GM19240 (cell line): ENCODE data around the gene PDE8A.
A peak's percentile ranks its signal among the peaks of the same experiment; 100 is the strongest.
"Not testable (repeated sequence)": the region's sequence is repeated elsewhere in the genome, so short reads cannot be mapped to it uniquely, and the experiment has no call there.

Experiments
- DNase-seq: peaks from one replicate; pipeline ENCODE4 v3.0.0; 2011; ENCODE audit warnings: low spot score; ENCODE audit not compliant: insufficient read length

Gene PDE8A

DNA sequence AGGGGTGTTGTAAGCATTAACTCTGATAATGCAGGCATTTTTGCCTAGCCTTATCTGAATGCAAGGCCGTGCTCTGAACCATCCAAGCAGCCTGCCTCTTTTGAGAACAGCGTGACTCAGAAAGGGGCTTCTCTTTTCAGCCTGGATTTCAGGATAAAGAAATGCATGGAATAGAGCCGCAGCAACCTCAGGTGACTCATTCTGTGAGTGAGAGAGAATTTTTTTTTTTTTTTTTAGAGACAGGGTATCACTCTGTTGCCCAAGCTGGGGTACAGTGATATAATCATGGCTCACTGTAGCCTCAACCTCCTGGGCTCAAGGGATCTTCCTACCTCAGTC is 20.6 kb upstream of the PDE8A start:
- no peak for DNase-seq

DNA sequence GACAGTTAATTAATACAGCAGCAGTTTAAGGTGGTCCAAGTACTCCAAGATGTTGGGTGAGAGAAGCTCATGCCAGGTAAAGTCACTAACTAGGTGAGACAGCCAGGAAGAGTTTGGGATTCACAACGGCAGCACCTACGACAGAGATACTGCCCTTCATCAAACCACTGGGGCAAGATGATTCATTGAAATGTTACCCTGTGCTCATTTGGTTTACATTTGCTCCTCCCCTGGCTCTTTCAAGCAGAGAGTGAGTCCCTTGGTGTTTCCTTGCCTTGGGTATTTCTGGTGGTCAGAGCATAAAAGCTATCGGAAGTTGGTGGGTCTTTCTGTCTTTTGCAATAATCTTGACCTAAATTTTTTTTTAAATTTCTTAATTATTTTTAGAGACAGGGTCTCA is 19.9 kb upstream of the PDE8A start:
- no peak for DNase-seq

DNA sequence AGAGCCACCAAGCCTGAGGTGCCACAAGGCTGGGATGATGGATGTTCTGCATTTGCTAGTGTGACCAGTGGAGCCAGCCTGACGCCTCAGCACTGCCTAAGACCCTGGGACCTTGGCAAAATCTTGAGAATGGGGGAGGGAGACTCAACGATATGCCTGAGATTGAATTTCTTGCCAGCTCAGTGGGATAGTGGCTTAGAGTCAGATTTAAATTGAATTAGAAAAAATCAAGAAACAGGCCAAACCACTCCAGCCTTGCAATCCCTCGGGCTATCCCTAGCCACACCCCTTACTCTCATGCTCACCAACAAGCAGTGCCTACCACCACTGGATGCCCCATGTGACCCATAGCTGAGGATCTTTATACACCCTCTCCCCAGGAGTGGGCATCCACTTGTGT is 18.7 kb upstream of the PDE8A start:
- DNase-seq: no peak

DNA sequence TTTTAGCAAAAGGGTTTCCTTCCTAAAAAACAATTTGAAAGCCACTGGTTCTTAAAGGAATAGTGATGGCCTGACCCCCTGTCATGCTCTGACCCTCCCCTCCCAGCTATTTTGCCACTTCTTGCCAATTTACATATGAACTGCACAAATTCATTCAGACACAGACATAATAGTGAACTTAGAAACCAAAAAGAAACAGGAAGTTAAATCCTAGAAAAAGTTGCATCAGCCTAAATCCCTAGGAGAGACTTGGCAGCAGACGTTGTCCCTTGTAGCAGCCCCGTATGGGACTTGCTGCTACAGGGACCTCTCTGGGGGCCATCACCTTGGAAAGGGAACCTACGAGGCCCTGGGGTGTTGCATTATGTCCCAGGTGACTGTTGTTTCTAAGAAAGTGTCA is 14.3 kb upstream of the PDE8A start:
- no peak for DNase-seq

DNA sequence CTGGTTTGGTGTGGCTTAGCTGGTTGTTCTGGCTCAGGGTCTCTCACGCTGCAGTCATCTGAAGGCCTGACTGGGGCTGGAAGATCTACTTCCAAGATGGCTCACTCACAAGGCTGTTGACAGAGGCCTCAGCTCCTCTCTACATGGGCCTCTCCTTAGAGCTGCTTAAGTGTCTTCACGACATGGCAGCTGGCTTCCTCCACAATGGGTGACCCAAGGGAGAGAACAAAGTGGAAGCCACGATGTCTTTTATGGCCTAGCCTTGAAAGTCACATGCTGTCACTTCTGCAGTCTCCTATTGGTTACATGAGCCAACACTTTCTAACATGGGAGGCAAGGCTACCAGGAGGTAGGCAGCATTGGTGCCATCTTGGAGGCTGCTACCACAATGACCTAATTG is 13.4 kb upstream of the PDE8A start:
- no peak for DNase-seq

DNA sequence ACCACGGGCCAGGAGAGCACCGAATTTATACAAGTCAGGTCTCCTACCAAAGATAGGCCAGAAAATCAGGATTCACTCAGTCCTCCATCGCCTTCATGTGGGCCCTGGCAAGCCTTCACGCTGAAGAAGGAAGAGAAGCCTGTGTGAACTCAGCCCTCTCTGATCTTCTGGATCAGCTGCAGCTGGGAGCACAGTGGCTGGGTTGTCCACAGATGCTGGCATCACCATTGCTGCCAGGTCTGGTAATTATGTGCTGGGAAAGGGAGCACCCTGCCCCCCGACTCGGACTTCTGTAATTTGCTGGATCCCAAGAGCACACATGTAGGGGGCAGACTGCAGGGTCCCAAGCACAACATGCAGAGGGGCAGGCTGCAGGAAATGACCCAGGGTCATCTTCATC is 12.4 kb upstream of the PDE8A start:
- no peak for DNase-seq

DNA sequence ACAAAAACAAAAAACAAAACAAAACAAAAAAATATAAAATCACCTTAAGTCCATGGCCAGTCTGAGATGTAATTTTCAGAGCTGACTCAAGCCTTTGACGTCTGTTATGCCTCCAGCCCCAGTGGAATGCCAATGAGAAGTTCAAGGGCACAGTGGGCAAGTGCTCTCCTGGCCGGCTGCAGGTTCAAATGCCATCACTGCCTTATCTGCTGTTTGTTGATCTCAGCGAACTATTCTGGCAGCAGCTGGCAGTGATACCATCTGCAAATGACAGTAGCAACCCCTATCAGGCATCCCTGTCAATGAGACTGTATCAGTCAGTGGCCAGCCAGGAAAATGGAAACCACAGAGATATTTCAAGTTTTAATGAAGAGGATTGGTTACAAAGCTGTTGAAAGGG is 10.8 kb upstream of the PDE8A start:
- DNase-seq: no peak

DNA sequence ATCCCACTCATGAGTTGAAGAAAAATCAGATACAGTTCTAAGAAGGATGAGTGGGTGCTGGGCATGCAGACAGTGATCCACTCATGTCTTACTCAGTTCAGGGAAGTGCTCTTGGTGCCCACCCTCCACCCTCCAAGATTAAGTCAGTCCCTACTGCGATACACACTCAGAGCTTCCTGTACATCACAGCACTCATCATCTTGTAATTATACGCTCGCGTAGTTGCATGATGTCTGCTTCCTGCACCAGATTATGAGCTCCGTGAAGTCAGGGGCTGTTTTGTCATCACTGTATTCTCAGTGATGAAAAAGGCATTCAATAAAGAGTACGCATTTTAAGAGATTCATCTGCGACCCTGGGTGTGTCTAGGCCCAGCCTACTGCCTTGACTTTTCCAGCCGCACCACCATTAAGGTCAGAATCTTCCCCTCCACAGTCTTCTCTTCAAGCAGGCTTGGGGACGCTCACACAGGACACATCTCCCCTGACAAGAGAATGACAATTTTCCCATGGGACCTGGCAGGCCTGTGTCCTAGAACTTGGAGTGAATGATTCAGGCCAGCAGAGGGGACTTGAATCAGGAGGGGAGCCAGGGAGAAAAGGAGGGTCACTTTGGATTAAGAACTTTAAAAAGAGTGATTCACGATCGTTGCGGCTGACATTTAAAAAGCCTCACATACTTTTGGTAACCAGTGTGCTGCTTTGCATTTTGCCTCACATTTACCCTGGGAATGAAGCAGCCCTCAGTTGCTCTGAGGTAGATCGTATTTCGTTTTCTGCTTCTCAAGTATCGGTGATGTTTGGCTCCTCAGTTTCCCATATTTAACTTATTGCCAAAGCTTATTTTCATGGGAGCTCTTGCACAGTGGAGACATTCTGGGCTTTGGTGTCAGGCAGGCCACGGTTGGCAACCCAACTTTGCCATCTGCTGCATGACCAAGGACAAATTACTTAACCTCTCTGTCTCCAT is 7.9 kb upstream of the PDE8A start:
- DNase-seq: no peak

DNA sequence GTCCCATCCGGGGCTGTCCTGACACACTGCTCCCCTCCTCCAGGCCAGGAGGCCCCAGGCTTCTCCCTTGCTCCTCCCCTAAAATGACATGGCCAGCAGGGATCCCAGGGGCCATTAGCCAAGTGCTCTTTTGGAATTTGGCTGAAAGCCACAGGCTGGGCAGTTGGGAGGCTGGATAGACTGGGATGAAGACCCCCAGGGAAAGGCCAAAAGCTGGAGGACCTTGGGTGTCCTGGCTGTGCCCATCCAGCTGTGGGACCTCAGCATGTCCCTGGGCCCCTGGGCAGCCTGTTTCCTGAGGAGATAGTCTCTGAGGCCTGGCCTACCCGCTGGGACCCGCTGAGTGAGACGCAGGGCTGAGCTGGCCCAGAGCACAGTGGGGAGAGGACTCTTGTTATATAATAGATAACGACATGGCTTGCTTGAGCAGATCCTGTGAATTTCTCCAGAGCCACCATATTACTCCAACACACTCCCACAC is 5.7 kb upstream of the PDE8A start:
- no peak for DNase-seq

DNA sequence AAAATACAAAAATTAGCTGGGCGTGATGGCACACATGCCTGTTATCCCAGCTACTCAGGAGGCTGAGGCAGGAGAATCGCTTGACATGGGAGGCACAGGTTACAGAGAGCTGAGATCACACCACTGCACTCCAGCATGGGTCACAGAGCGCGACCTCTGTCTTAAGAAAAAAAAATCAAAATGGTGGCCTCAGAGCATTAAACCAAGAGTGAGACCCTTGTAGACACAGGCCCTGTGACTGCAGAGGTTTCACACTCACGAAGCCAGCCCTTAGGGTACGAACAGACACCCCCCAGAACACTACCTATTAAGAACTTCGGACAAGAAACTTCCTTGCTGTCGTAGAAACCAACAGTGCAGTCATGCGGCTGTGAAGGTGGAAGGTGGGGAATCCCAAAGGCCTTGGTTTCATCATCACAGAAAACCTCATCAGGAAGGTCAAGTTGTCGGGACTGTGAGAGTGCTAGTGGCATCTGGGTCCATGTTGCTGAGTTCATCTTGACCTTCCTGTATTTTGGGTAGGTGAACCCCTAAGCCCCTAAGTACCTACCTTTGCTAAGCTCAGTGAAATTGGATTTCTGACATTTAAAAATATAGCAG is 4.8 kb upstream of the PDE8A start:
- DNase-seq: no peak

DNA sequence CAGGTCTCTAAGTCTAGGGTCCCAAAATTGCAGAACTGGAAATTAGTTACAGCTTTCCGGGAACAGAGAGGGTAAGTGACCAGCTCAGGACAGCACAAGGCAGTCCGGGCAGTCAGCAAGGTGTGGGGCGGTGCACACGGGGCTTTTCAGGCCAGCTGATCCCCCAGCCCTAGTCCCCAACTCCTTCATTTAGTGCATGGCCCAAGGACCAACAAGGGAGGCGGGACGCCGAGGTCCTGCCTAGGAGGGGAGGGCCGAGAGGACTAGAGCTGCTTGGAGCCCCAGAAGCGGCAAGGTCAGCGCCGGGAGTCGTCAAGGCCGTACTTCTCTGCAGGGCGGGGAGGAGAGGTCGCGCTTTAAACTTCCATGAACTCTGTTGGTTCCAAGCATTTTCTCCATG is 2.0 kb upstream of the PDE8A start:
- DNase-seq: no peak

DNA sequence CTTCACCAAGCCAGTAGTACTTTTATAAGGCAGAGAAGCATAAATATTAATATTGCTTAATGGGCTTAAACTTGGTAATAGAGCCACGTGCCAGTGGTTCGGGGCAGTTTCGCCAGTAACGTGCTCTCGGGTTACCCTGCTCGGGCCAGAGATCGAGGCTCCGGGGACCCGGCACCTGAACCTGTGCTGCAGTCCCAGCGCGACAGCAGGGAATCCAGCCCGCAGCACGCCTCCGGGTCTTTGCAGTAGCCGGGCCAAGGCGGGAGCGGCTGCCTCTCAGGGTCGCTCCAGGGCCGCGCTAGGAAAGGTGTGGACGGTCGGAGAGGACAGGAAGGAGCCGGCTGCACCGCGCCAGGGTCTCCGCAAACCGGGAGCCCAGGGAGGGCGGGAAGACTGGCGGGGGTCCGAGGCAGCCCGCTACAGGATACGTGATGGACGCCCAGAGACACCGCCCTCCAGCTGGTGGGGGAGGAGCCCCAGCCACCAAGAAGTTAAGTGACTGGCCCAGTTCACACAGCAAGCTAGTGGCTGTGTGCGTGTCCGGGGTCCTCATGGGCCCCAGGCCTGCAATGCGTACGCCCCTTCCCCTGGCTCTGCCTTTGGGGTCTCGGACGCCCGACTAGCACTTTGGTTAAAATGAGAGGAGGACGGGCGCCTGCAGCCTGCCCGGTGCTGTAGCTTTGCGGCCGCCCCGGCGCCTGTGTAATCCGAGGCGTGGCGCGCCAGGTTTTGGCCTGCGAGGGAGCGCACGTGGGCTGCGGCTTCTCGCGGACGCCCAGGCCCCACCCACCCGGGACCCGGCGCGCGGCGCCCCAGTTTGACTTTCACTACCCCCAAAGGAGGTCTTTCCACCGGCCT is 1.2 kb upstream of the PDE8A start:
- DNase-seq: peak; percentile 69

DNA sequence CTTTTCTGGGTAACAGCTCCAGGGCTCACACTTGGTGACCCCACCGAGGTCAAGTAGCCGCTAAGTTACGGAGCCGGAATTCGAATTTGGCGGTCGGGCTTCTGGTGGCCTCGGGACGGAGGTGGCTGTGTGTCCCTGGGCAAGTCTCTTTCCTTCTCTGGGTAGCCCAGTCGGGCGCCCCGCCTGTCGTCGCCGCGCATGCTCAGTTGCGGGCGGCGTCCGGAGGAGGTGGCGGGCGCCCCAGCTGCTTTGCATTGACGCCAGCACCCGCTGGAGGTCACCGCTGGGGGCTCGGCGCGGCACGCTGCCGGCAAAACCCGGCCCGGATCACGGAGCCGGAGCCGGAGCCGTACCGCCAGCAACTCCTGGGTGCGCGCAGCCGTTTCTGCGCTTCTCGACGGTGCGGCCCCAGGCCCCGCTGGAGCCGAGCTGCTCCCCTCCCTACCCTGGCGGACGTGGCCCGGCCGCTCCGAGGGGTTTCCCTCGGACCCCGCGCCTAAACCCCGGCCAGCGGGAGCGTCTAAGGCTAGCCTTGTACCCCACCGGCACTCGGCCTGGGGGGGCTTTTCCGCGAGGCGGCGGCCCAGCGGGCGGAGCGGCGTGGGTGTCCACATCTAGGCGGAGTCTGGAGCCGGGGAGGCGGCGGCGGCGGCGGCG is 474 bp upstream of the PDE8A start:
- DNase-seq: peak; percentile 90

DNA sequence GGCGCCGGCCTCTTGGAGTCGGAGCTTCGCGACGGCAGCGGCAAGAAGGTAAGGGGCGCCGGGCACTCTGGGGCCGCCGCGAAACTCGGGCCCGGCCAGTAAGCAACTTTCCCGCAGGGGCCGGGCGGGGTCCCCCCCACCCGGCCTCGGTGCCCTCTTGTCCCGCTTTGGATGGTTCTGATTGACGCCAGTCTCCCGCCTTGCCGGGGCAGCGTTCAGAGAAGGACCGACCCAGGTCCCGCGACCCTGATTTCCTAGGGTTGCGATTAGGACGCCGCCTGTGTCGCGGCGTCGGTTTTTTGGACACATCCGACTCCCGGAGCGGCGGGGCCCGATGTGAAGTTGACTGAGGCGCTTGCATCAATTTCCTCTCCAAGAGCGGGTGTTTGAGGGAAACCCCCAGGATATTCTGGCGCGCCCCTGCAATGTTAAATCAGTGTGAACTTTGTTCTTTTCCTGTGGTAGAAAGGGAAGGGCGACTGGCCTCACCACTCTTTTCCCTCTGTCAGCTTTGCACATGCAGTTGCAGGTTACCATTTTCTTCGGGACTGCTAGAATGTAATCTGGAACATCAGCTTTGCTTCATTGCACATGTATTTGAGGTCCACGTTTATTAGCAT is 755 bp downstream of the PDE8A start:
- DNase-seq: no peak

DNA sequence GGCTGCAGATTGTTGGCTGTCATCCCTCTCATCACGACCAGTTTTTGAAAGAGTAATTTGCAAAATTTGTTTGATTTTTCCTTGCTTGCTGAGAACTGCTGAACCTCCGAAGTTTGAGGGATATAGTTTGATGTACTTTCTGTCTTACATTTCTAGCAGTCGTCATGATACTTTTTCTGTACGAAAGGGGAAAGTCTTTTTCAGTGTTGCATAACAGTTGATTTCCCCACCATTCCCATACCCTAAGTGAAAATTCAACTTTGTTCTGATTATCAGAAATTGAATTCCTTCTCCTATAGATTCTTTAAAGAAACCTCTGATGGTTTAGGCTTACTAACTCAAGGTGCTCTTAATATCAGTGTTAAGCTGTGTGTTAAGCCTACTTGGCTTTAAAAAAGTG is 1.6 kb downstream of the PDE8A start:
- no peak for DNase-seq

DNA sequence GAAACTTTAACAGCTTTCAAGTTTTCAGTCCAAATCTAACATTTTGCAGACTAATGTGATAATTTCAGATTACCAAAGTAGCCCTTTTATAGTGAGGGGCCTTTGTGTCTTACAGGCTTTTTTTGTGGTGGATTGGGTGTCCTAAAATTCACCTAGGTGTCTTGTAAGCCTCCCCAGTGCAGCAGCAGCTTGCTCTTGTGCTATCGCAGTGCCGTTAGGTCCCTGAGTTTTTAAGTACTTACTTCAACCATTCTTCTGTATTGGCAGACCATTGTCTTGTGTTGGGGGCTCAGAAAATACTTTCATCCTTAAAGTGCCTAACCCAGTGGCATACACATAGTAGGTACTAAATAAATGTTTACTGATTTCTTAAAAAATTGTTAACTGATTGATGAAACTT is 2.1 kb downstream of the PDE8A start:
- no peak for DNase-seq

DNA sequence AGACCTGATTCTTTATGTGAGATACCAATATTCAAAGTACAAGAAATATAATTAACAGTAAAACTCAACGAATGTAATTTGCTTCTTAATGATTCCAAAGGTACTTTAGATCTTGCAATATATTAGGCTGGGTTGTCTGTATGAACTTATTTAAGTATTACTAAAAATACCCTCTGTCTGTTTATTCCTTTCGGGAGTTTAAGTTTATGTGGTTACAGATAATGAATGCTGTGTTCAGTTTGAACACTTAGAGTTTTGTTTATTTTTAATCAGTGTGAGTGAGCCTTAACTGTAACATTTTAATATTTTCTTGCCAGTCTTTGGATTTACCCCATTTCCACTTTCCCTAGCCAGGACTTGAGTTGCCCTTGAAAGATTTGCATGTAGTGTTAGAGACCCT is 3.5 kb downstream of the PDE8A start:
- no peak for DNase-seq

DNA sequence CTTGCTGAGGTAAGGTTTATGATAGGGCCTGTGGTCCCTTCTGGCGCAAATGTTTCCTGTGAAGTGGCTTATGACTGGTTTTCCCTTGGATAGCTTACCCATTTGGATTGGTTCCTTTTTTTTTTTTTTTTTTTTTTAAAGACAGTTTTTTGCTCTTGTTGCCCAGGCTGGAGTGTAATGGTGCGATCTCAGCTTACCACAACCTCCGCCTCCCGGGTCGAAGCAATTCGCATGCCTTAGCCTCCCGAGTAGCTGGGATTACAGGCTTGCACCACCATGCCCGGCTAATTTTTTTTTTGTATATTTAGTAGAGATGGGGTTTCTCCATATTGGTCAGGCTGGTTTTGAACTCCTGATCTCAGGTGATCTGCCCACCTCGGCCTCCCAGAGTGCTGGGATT is 5.7 kb downstream of the PDE8A start:
- DNase-seq: not testable (repeated sequence)

DNA sequence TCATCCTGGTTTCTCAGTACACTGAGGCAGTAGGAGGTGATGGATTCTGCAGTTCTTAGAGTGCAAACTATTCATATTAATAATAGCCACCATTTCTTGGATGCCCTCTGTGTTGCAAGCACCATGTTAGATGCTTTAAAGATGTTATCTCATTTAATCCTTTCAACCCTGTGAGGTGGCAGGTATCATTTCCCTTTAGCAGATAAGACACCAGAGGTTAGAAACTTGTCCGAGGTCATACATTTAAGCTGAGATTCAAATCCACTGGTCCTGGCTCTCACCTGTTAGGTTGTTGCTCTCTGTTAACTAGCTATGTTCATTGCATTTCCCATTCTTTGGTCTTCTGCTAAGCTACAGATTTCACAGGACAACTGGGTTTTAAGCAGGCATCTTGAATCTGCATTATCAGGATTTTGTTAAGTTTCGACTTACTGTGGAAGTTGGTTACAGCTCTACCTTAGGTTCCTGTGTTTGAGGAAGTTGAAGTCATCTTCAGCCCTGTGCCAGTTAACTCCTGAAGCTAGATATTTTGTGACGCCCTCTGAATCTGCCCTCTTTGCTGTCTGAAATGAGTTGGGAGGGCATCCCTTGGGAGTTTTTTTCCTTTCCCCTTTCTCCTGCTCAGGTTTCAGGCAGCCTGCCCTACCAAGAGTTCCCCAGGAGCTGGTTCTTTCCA is 6.4 kb downstream of the PDE8A start:
- no peak for DNase-seq

DNA sequence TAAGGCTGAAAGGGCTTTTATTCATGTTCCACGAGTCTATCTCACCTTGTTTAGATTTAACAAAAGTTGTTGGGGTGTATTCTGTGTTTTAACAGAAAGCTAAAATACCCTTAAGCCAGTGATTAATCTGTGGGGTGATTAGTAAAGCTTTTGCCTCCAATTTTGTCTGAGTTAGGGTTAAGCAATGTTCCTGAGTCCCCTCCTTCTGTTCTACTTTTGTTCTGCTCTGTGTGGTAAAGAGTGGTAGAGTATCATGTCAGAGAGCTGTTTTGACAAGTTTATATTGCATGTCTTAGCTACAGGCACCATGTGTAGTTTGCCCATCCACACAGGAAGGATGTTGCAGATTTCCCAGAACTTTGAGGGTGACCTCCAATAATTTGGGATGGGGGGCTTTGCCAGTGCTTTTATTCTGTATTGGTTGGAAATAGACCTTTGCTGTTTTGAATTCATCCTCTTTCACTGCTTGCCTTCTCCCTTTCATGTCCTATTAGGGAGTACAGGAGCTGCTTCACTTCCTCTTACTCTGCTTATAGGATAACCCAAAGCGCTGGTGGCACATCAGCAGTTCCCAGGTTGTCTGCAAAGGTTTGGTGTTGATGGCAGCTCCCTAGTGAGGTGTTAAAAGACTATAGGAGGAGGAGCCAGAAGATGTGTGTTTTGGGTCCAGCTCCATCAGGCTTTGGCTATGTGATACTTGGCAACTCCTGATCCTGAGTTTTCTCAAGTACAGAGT is 7.4 kb downstream of the PDE8A start:
- DNase-seq: no peak
